SIG-M5 (cell line): Measurements from ENCODE around the gene THSD7A.

Experiments used
- DNase-seq: peaks from one replicate; lab custom pipeline; 2025; lab: John Stamatoyannopoulos, UW

The THSD7A gene

DNA sequence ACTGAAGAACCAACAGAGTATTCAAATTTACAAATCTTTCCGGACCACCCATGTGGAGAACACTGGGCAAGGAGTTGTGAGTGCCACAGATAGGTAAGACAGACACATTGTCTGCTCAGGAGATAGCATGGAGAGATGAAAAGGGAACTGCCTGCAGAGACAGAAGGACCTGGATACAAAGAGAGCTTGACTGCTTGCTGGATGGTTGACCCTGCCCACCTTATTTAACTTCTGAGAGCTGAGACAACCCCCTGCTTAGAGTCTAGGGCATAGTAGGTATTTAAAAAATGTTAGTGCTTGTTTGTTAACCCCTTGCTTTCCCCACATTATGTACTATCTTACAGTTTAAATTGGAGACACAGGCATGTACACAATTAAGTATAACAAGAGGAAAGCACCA lies 314.1 kb downstream of the THSD7A start:
- no peak for DNase-seq

DNA sequence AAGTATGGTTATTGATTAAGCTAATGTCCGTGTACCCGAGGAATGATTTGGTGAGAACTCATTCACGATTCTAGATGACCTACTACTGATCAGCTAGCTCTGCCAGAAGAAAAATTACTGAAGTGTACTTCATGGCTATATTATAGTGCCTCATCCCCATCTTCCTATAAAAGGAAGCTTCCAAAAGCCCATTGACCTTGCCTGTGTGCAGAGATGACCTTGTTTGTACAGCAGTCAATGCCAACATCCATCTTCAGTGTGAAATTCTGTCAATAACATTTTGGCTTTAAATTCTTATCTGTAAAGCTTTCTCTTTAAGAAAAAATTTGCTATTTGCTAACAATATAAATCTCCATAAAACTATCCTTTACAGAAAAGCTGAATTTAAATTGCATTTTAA lies 315.7 kb downstream of the THSD7A start:
- DNase-seq, result no peak

DNA sequence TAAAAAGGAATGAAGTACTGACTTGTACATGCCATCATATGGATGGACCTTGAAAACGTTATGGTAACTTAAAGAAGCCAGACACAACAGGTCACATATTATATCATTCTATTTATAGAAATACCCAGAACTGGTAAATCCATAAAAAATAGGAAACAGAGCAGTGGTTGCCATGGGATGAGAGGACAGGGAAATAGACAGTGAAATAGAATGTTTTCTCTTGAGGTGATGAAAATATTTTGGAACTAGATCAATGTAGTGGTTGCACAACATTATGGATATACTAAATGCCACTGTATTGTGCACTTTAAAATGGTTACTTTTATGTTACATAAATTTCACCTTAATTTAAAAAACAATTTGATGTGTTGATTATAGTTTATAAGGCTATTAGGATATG lies 318.5 kb downstream of the THSD7A start:
- no peak for DNase-seq

DNA sequence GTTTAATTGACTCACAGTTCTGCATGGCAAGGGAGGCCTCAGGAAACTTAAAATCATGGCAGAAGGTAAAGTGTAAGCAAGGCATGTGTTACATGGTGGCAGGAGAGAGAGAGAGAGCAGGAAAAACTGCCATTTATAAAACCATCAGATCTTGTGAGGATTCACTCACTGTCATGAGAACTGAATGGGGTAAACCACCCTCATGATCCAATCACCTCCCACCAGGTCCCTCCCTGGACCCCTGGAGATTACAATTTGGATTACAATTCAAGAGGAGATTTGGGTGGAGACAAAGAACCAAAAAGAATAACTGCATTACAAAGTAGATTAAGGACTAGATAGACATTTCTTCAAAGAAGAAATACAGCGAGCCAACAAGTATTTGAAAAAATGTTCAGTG lies 324.1 kb downstream of the THSD7A start:
- no peak for DNase-seq

DNA sequence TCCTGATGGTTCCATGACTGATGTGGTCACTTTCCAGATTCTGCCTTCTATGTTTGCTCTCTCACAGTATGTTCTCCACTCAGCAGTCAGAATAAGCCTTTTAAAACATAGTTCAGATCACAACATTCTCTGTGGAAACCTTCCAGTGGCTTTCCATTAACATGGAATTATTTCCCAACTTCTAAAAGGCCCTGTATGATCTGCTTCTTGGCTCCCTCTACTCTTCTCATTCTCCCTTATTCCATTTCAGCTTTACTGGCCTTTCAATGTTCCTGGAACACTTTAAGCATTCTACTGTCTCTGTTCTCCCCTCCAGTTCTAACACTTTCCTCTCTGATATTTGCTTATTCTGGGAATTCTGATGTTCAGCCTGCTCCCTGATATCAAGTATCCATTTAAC lies 325.6 kb downstream of the THSD7A start:
- DNase-seq, result no peak

DNA sequence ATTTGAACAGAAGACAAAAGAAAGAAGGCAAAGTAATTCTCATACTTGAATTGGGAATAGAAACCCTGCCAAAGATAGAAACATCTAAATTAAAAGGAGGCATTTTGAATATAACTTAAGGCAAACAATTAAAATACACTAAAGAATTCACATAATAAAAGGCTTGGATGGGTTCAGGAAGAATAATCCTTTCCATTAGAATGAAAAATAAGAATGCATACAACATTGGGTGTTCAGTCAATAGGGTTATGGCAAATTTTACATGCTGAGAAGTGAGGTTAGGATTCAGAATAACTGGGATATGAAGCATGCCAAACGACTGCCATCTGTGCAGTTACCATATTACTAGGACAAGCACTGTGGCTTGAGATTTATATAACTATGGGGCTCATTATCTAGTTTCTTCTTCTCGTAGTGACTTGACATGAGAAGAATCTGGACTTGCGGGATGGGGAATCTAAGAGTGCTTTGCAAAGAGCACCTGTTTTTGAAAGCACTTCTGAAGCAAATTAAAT lies 326.5 kb downstream of the THSD7A start:
- no peak for DNase-seq

DNA sequence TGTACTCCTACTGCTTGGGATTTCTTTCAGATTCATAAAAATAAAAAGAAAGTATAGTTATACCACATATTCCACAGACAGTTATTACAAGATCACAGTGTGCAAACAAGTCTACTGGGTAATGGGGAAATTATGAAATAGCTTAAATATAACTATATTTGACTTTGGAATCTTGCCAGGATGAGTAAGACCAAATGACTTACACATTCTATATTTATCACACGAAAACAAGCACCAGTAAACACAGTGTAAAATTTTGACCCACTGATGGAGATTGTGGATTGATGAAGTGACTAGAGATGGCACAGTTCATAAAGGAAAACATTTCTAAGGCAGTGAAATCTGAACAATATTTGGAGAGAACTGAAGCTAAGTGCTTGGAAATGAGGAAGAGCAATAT lies 339.7 kb downstream of the THSD7A start:
- peak; percentile 2 for DNase-seq

DNA sequence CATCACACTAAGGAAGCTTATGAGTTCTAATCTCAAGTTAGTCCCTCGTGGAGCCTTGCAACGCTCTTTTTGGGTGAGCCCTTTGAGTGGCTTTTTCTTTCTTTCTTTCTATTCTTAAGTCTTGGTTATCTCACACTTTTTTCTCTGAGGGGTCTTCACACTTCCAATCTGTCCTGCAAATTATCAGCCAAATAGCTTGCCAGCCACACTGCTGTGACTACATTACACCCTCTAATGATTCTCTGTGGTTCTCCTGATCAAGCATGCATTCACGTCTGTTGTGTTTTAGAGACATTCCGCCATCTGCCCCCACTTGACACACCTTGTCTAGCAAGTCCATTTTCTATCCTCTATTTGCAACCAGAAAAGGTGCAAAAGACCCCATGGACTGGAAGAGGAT lies 340.2 kb downstream of the THSD7A start:
- DNase-seq, result no peak

DNA sequence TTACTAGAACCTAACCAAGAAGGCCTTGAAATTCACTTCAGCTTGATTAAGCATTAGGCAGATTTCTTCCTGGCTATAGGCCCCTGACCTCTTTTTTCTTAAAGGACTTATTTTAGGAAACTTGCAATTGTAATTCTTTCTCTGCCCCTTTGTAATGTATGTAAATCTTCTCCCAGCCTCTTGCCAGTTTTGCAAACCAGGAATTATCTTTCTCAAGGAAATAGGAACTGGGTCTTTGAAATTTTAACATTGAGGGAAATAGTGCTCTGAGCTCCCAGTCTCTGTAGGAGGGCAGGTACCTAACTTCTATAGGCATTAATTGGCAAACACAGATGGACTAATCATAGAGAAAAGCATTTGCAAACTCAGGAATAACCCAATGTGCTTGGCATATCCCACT lies 342.7 kb downstream of the THSD7A start:
- DNase-seq, result no peak

DNA sequence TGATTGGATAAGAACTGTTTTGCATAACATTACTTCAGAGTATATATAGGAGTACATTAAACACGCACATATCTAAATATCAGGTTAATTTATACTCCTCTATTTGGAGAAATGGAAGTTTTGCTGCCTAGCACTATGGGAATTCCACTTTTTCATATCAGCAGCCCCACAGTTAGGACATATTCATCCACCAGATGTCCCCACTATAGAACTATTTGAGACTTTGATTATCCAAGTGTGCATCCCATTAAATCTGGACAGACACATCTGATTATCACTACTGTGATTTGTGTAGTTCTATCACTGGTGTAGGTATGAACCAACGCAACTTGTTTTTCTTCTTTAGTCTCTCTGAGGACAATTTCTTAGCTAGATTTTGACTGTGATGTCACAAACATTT lies 345.7 kb downstream of the THSD7A start:
- no peak for DNase-seq

DNA sequence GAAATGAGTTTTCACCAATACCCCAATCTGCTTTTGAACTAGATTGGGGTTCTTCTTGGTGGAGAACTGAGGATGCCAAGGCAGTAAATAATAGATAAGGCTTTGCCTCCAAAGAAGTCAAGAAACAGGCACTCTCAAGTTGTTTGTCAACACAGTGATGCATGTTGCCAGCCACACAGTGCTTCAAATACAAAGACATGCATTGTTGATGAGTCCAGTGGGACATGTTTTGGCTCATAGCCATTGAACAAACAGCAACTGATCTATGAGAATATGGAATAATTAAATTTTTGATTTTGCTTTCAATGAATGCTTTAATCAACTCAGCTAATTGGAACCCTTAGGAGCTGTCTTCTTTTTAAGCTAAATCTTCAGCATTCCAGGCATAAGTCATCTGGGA lies 346.4 kb downstream of the THSD7A start:
- DNase-seq, result no peak

DNA sequence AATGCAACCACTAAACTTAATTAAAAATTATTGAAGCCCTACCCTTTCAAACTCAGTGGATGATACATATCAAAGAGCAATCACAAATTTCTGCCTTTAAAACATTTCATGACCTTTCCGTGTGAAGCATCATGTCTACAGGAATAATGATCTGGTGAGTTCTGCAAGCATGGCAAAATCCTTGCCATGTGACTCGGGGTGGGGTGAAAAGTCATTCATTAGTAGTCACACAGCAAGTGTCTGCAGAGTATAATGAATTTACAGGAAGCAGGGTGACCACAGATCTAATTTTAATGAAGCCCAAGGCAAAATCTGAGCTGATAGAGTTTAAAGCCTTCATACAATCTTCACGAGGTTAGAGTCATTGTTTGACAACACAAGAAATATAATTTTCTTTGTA lies 351.9 kb downstream of the THSD7A start:
- no peak for DNase-seq

DNA sequence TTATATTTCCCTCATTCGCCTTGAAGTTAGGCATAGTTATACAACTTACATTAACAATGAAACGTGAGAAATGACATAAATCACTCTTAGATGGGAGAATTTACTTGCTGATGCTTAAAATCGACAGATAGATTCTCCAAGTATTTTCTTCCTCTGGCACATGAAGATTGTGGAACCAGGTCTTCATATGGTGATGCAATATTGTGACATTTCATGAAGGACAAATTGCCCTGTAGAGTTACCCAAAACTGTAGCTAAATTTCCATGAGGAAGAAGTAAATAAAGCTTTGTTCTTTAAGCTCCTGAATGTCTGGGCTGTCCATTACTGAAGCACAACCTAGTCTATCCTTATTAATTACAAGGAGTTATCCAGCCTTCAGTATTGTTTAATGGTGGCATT lies 353.1 kb downstream of the THSD7A start:
- no peak for DNase-seq

DNA sequence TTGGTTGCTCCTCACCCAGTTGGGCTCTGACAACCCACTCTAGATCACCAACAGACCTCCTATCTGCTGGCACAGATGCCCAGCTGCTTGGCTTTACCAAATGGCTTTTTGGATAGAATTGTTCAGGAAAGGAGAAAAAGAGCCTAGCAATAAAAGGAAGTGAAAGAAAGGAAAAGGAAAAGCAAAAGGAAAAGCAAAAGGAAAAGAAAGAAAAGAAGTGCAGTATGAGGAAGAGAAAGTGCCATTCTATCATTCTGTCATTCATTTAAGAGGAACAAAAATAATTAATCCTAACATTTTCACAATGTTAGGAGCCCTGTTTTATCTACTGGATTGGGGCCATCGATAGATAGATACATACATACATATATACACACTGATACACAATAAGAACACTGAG lies 353.6 kb downstream of the THSD7A start:
- DNase-seq, result no peak

DNA sequence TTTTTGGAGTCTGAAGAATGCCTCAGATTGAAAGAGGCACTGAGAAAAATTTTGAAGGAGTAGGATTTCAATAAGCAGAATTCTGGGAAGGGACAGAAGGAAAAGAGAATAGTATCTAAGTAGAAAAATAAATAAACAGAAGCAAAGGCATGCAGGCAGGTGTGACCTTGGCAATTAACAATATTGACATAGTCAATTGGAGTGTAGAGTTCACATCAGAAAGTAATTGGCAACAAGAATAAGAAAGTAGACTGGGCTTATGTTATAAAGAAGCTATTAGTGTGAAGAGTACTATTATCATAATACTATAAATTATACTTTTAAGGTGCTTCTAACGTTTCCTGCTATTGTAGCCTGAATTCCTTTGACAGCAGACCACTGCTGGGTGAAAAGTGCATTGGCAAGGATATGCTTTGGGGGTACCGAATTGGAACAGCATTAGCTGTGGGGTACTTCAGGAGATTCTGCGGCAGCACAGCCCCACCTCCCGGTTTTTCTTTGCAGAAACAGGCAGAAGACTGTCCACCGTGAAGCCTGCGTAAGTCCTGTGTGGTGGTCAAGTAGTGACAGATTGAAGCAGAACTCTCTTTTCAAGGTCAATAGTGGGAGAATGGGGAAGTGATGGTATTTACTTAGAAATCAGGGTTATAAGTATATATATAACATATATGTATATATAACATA lies 357.0 kb downstream of the THSD7A start:
- no peak for DNase-seq

DNA sequence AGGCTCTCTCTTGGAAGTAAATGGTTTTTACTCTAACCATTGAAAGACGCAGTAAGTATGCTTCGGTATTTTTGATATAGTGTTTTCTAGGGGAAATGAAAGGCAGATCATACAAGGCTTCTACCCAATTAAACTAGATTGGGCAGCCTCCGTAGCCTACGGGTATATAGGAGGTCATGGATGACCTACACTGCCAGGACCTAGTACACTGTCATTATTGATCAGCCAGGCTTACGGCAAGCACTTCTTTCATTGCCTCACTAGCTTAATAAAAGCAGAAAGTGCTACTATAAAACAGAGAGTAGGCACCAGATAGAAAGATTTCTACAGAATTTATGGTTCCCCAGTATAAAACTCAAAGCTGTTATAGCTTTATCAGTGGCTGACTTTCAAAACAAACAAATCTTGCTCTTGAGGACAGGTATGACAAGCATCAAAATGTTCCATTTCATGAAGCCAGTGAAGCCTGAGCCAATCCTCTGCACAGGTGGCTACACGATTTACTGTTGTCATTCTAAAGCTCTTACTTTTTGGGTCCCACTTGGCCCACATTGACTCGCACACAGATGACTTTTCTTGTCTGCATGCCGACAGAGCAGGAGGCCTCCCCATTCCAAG lies 358.1 kb downstream of the THSD7A start:
- DNase-seq, result no peak

DNA sequence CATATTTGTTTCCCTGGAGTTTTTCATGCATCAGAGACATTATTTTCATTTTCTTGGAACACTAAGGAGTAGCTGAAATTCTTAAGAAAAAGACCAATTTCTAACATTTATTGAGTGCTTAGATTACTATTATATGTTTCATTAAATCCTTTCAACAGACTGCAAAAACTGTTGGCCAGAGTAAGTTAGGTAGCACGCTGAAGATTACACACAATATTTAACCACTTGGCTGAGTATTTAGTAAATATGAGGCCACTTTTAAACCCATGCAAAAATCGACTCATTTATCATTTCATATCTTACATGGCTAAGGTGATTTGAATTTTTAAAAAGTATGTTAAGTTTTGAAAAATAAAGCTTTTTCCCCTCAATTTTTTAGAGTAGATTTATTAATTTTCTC lies 358.8 kb downstream of the THSD7A start:
- no peak for DNase-seq

DNA sequence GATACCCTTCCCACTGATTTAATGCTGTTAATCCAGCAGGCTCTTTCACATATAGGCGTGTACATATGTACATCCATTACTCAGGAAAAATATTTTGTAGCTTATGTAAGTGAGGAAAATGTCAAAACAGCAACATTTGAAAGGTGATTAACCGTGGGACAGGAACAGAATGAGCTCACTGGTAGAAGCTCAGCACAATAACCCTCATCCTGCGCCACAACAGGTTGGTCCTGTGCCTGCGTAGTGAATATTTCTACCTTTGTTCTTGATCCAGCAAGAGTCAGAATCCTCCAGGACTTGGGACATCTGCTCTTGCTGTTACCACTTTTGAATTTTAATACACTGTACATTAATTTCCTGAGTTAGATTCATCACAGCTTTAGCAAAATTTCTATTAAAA lies 359.4 kb downstream of the THSD7A start:
- no peak for DNase-seq

DNA sequence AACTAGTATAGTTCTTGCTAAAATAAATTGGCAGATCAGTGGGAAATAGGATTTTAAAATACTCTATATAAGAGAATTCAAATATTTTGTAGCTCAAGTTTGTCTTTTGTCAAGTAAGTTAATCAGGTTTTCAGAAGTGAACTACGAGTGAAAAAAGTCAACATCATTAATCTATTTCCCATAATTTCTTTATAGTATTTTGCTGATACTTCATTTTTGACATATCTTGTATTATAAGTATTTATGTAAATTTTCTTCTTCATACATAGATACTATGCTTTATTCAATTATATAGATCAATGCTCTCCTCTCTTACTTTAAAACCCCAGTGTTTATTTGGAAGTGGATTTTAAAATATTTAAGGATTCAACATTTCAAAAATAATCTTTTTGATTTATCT lies 360.7 kb downstream of the THSD7A start:
- no peak for DNase-seq

DNA sequence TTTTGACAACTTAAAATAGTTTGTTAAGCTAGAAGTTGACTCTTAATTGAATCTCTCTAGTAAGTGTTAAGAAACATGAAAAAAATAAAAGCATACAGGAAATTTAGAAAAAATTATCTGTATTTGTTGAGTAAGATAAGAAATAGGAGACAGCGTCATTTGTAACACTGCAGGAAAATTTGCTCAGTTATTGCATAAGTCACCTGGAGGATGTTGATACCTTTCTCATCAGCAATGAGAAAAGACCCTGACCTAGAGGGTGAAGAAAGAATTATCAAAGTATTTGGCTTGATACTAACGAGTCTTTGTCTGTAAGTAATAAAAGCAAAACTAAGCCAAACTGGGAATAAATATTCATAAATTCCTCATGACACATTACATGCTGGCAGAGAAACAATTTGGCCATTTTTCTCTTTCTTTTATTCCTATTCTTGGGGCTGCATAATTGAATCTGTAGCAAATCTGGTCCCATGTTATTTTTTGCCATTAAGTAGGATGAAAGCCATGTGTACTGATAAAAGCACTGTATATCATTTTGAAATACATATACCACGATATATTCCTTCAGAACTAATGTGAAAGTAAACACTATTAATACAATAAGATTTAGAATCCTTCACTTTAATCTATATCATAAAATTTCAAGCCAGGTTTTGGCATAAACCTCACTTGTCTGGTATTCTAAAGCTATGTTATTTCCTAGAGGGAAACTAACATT lies 362.8 kb downstream of the THSD7A start:
- DNase-seq, result no peak

DNA sequence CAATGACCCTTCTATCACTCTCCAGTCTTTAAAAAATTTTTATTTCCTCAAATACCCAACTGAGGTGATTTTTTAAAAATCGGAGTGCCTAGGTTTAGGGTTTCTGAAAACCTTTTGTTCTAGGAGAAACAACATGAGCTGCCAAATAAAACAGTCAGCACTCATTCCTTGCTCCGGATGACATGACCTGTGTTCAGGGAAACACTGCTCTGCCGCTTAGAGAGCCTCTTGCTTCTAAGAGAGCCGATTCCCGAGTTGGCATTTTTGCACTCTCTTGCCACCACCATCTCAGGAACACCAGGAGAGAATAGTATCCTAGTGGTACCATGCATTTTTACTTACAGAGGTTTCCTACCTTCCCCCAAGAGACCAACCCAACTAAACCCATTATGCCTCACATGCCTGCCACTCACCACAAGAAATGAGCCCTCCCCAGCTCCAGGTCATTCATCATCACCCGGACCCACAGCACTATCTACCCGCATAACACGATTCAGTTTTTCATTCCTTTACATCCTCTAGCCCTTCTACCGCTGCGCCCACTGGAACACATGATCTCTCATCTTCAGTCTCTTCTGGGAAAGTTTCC lies 365.4 kb downstream of the THSD7A start:
- no peak for DNase-seq

DNA sequence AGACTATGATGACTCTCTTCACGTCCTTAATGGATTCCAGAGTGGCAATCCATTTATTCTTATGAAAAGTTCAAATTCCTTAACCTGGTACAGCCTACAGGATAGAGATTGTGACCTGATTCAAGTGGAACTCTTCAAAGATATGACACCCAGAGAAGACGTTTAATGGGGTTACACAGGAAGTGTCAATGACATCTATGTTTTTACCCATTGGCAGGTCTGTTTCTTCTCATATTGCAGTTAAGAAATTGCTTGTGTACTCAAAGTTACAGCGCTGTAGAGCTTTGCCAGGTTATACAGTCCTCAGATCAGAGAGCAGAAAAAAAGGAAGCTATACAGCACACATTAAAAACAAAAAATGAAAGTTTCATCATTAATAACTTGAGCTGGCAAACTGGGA lies 367.4 kb downstream of the THSD7A start:
- no peak for DNase-seq

DNA sequence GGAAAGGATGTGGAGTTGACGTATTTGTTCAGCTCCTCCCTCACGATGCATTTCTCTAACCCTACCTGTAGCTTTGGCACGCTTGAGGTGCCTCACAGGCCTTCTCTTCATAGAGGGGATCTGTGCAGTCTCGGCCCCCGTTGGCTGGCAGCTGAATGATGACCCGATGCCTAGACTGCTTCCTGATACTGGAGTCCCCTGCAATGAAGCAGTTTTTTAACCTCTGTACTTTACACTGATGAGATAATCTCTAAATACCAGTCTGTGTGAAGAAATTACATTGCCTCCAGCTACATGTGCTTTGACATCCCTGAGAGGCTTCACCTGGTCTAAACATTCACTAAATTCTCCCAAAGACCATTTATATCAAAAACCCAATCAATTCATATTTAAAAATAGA lies 370.1 kb downstream of the THSD7A start:
- no peak for DNase-seq
